Loucy (cell line): Measurements from ENCODE around the gene PDIK1L.

Experiments used
- EZH2phosphoT487 ChIP-seq: fragments of 200-600 bp; IDR thresholded peaks from 2 replicates; pipeline ENCODE4 v1.6.1; 2018; ENCODE audit warnings: antibody characterized with exemption, mild to moderate bottlenecking, moderate library complexity, borderline replicate concordance
- TF ChIP-seq, protein P1 (sequence below): fragments of 200-600 bp; sonication (generic); conservative IDR thresholded peaks from 2 replicates; pipeline ENCODE4 v1.5.1; 2014; ENCODE audit warnings: mild to moderate bottlenecking, antibody characterized with exemption, low read length

DNA sequence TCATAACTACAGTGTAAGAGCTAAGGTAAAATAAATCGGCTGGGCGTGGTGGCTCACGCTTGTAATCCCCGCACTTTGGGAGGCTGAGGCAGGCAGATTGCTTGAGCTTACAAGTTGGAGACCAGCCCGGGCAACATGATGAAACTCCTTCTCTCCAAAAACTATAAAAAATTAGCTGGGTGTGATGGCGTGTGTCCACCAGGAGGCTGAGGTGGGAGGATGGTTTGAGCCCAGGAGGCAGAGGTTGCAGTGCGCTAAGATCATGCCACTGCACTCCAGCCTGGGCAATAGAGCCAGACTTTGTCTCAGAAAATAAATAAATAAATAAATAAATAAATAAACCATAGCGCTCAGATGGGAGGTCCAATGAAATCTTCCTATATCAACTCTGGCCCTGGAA lies 30.5 kb downstream of the PDIK1L start:
- TF ChIP-seq, protein P1, sequence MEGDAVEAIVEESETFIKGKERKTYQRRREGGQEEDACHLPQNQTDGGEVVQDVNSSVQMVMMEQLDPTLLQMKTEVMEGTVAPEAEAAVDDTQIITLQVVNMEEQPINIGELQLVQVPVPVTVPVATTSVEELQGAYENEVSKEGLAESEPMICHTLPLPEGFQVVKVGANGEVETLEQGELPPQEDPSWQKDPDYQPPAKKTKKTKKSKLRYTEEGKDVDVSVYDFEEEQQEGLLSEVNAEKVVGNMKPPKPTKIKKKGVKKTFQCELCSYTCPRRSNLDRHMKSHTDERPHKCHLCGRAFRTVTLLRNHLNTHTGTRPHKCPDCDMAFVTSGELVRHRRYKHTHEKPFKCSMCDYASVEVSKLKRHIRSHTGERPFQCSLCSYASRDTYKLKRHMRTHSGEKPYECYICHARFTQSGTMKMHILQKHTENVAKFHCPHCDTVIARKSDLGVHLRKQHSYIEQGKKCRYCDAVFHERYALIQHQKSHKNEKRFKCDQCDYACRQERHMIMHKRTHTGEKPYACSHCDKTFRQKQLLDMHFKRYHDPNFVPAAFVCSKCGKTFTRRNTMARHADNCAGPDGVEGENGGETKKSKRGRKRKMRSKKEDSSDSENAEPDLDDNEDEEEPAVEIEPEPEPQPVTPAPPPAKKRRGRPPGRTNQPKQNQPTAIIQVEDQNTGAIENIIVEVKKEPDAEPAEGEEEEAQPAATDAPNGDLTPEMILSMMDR, result no peak
- TF ChIP-seq EZH2phosphoT487, result no peak
